Nephron progenitor cell (in vitro differentiated cells): Measurements from ENCODE around the gene MRPS35.
"Not testable (repeated sequence)": the region's sequence is repeated elsewhere in the genome, so short reads cannot be mapped to it uniquely, and the experiment has no call there.

ENCODE experiments used
- DNase-seq: peaks from one replicate; pipeline ENCODE4 v3.0.0; 2021
- H3K27ac Mint-ChIP-seq: 2 replicates; pipeline ENCODE4 v1.8.0; 2021; ENCODE audit warnings: mild to moderate bottlenecking, moderate library complexity, mixed read lengths
- H3K27me3 Mint-ChIP-seq: 2 replicates; pipeline ENCODE4 v1.8.0; 2021; ENCODE audit warnings: mild to moderate bottlenecking, low read depth, mixed read lengths; ENCODE audit not compliant: poor library complexity
- H3K36me3 Mint-ChIP-seq: 2 replicates; pipeline ENCODE4 v1.8.0; 2021; ENCODE audit warnings: low read depth, mixed read lengths
- H3K4me1 Mint-ChIP-seq: 2 replicates; pipeline ENCODE4 v1.8.0; 2021; ENCODE audit warnings: mixed read lengths
- H3K4me3 Mint-ChIP-seq: 2 replicates; pipeline ENCODE4 v1.8.0; 2021; ENCODE audit warnings: mild to moderate bottlenecking, moderate library complexity, mixed read lengths
- H3K9me3 Mint-ChIP-seq: 2 replicates; pipeline ENCODE4 v1.8.0; 2021; ENCODE audit warnings: mild to moderate bottlenecking, moderate library complexity, mixed read lengths
- CTCF ChIP-seq: fragments of 200-600 bp; sonication (generic); IDR thresholded peaks from 2 replicates; pipeline ENCODE4 v1.5.0; 2021; ENCODE audit warnings: antibody characterized with exemption

MRPS35 gene

GRCh38 chr12:27733052-27733656 lies 22.5 kb downstream of the MRPS35 start:
- no peaks in the 10 kb centered on the region for H3K4me1 Mint-ChIP-seq
- no peak overlapping the region for H3K27ac Mint-ChIP-seq
- TF ChIP-seq CTCF, result peak; percentile 76
- H3K4me3 Mint-ChIP-seq, result no peak overlapping the region
- peak; percentile 18 for DNase-seq
- no peaks in the 10 kb centered on the region for H3K27me3 Mint-ChIP-seq
- peaks cover 52% of the 10 kb centered on the region for H3K36me3 Mint-ChIP-seq
- H3K9me3 Mint-ChIP-seq, result no peaks in the 10 kb centered on the region

- H3K27ac Mint-ChIP-seq, result no peak overlapping the region
- DNase-seq, result no peak
- H3K4me1 Mint-ChIP-seq, result no peaks in the 10 kb centered on the region
- H3K27me3 Mint-ChIP-seq, result no peaks in the 10 kb centered on the region
- H3K9me3 Mint-ChIP-seq, result no peaks in the 10 kb centered on the region
- H3K36me3 Mint-ChIP-seq, result peaks cover 52% of the 10 kb centered on the region
- no peak overlapping the region for H3K4me3 Mint-ChIP-seq
- TF ChIP-seq CTCF, result no peak
These were observed 23.2 kb downstream of the MRPS35 start for GRCh38 chr12:27733791-27734190.

- not testable (repeated sequence) for H3K27ac Mint-ChIP-seq, DNase-seq, H3K4me1 Mint-ChIP-seq, H3K4me3 Mint-ChIP-seq, H3K9me3 Mint-ChIP-seq, H3K27me3 Mint-ChIP-seq
- H3K36me3 Mint-ChIP-seq, result peaks cover 52% of the 10 kb centered on the region
These were observed 23.7 kb downstream of the MRPS35 start for GRCh38 chr12:27734321-27734720.

GRCh38 chr12:27743601-27744000 lies 33.0 kb downstream of the MRPS35 start:
- no peak for DNase-seq
- peaks cover 60% of the 10 kb centered on the region for H3K36me3 Mint-ChIP-seq
- no peaks in the 10 kb centered on the region for H3K9me3 Mint-ChIP-seq
- no peaks in the 10 kb centered on the region for H3K27me3 Mint-ChIP-seq
- no peaks in the 10 kb centered on the region for H3K4me1 Mint-ChIP-seq
- no peak overlapping the region for H3K27ac Mint-ChIP-seq
- TF ChIP-seq CTCF, result no peak
- no peak overlapping the region for H3K4me3 Mint-ChIP-seq

GRCh38 chr12:27745734-27746133 lies 35.1 kb downstream of the MRPS35 start:
- not testable (repeated sequence) for H3K27me3 Mint-ChIP-seq, DNase-seq, H3K4me3 Mint-ChIP-seq, H3K4me1 Mint-ChIP-seq, H3K9me3 Mint-ChIP-seq, H3K27ac Mint-ChIP-seq
- H3K36me3 Mint-ChIP-seq, result peaks cover 55% of the 10 kb centered on the region

GRCh38 chr12:27747111-27747820 lies 36.6 kb downstream of the MRPS35 start:
- Mint-ChIP-seq H3K27me3 (no peaks in the 10 kb centered on the region), H3K4me1 (peaks cover 2% of the 10 kb centered on the region), H3K9me3 (no peaks in the 10 kb centered on the region), H3K4me3 (no peak overlapping the region), H3K36me3 (peaks cover 47% of the 10 kb centered on the region), H3K27ac (peak overlapping the region; percentile 43)
- DNase-seq, result no peak
- no peak for TF ChIP-seq CTCF
